HepG2 (cell line): ENCODE results near the gene ELL. TPM values are rescaled to one million over a fixed set of nuclear protein-coding genes. Genes with fewer than 3 reads are reported as not detected.

Experiments
- ATAC-seq: fragments of 200-7000 bp; cut with Tn5 transposase; 3 replicates; pipeline ENCODE4 v1.9.1; 2020; ENCODE audit warnings: mild to moderate bottlenecking, moderate library complexity
- BruUV-seq: library from RNA; stranded (reverse); fragments of 400-500 nt; replicated peaks from 2 replicates; lab custom pipeline; 2021; lab: Mats Ljungman, UMichigan
- CTCF ChIA-PET: fragments of 300-600 bp; formaldehyde crosslinking; extraction: SDS; loops from one replicate; lab custom pipeline; 2021; ENCODE audit warnings: low total read pairs, inconsistent platforms, low intra/inter-chr PET ratio; lab: Yijun Ruan, JAX
- POLR2A ChIA-PET: fragments of 350-600 bp; sonication (Branson Sonifier 250); formaldehyde crosslinking; loops from one replicate; lab custom pipeline; 2020; ENCODE audit warnings: antibody characterized with exemption, inconsistent platforms; lab: Yijun Ruan, JAX
- DNase-seq: peaks from one replicate; pipeline ENCODE4 v3.0.0-alpha.2; 2015; ENCODE audit warnings: low spot score
- FAIRE-seq: peaks from 3 replicates; lab custom pipeline; 2011; peaks lifted over from hg19 to GRCh38; lab: Jason Lieb, UNC
- H2AFZ ChIP-seq: one replicate; pipeline ENCODE4 v1.6.1; 2011; ENCODE audit warnings: low read length, inconsistent platforms
- H3K27ac ChIP-seq: fragments of 300-600 bp; 3 replicates; pipeline ENCODE4 v1.8.0; 2011; ENCODE audit warnings: mixed run types, mild to moderate bottlenecking, mixed read lengths, low read length, inconsistent platforms; ENCODE audit not compliant: insufficient read depth; ENCODE audit errors: extremely low read length
- H3K27me3 ChIP-seq, 2 experiments: fragments of 200-600 bp in 1 of 2; 2 replicates in 1 of 2; 3 replicates in 1 of 2; pipeline versions ENCODE4 v1.6.0 to v1.8.0; 2011; ENCODE audit warnings: low read length in 2 of 2, mild to moderate bottlenecking in 2 of 2, moderate library complexity in 2 of 2, inconsistent platforms in 1 of 2; ENCODE audit not compliant: insufficient read depth in 2 of 2, control insufficient read depth in 1 of 2
- H3K36me3 ChIP-seq, 2 experiments: fragments of 200-600 bp in 1 of 2; replicated peaks in 1 of 2; 2 replicates in 1 of 2; 3 replicates in 1 of 2; pipeline versions ENCODE4 v1.5.1 to v1.8.0; 2011; ENCODE audit warnings: low read length in 2 of 2, inconsistent platforms in 1 of 2; ENCODE audit not compliant: insufficient read depth in 2 of 2, control insufficient read depth in 1 of 2
- H3K4me1 ChIP-seq: 2 replicates; pipeline ENCODE4 v1.5.1; 2012; ENCODE audit warnings: low read length, inconsistent platforms; ENCODE audit not compliant: insufficient read depth
- H3K4me2 ChIP-seq: 2 replicates; pipeline ENCODE4 v1.6.0; 2011; ENCODE audit warnings: low read depth, low read length, inconsistent platforms
- H3K4me3 ChIP-seq, 3 experiments: fragments of 200-600 bp in 1 of 3; sonication (generic), shearing (Covaris generic) in 1 of 3; replicated peaks in 1 of 3; 2 replicates each; pipeline ENCODE4 v1.5.1; 2011 to 2016; ENCODE audit warnings: low read length in 3 of 3, inconsistent platforms in 2 of 3, low read depth in 2 of 3, mild to moderate bottlenecking in 2 of 3, control low read depth in 1 of 3, mixed read lengths in 1 of 3; ENCODE audit not compliant: insufficient read depth in 1 of 3
- H3K79me2 ChIP-seq: one replicate; pipeline ENCODE4 v1.6.1; 2011; ENCODE audit warnings: low read length, inconsistent platforms; ENCODE audit not compliant: insufficient read depth
- H3K9ac ChIP-seq: 2 replicates; pipeline ENCODE4 v1.6.0; 2011; ENCODE audit warnings: mild to moderate bottlenecking, low read depth, low read length, inconsistent platforms; ENCODE audit not compliant: insufficient read depth
- H3K9me3 ChIP-seq: 2 replicates; pipeline ENCODE4 v1.5.1; 2012; ENCODE audit warnings: mild to moderate bottlenecking, low read length
- H4K20me1 ChIP-seq: 2 replicates; pipeline ENCODE4 v1.6.0; 2011; ENCODE audit warnings: inconsistent platforms, mild to moderate bottlenecking, low read length, moderate library complexity; ENCODE audit not compliant: insufficient read depth
- DR1 ChIP-seq: sonication (generic); formaldehyde crosslinking; IDR thresholded peaks from 2 replicates; pipeline ENCODE4 v1.8.0; 2021; ENCODE audit warnings: mild to moderate bottlenecking, missing genetic modification reagents, inconsistent platforms
- KDM5A ChIP-seq: fragments of 200-600 bp; sonication (generic); IDR thresholded peaks from 2 replicates; pipeline ENCODE4 v1.7.0; 2018; ENCODE audit warnings: antibody characterized with exemption, mild to moderate bottlenecking, low read length, borderline replicate concordance
- NCOA1 ChIP-seq: sonication (generic); formaldehyde crosslinking; IDR thresholded peaks from 2 replicates; pipeline ENCODE4 v1.9.0; 2021; ENCODE audit warnings: missing genetic modification reagents
- RFX3 ChIP-seq: IDR thresholded peaks from 2 replicates; pipeline ENCODE4 v1.6.1; 2016; ENCODE audit warnings: missing biosample characterization, missing genetic modification reagents
- SAP130 ChIP-seq: IDR thresholded peaks from 2 replicates; pipeline ENCODE4 v1.6.1; 2016; ENCODE audit warnings: low read depth
- SP2 ChIP-seq: sonication (generic); formaldehyde crosslinking; IDR thresholded peaks from 2 replicates; pipeline ENCODE4 v1.5.1; 2020; ENCODE audit warnings: mild to moderate bottlenecking, missing genetic modification reagents
- TRAFD1 ChIP-seq: sonication (generic); formaldehyde crosslinking; IDR thresholded peaks from 2 replicates; pipeline ENCODE4 v1.5.1; 2020; ENCODE audit warnings: missing genetic modification reagents, mild to moderate bottlenecking, borderline replicate concordance
- ZBTB2 ChIP-seq: sonication (generic); formaldehyde crosslinking; IDR thresholded peaks from 2 replicates; pipeline ENCODE4 v1.8.0; 2022; ENCODE audit warnings: low read depth, missing genetic modification reagents
- ZNF362 ChIP-seq: sonication (generic); formaldehyde crosslinking; IDR thresholded peaks from 2 replicates; pipeline ENCODE4 v1.4.0; 2020; ENCODE audit warnings: missing genetic modification reagents, mild to moderate bottlenecking, borderline replicate concordance
- ZSCAN9 ChIP-seq: IDR thresholded peaks from 2 replicates; pipeline ENCODE4 v1.6.1; 2016; ENCODE audit warnings: borderline replicate concordance
- WGBS: methylation state at CpG from one replicate; pipeline ENCODE4 v1.1.6; 2017; ENCODE audit warnings: low lambda C conversion rate; 5-methylcytosine and 5-hydroxymethylcytosine counted together
- in situ Hi-C: cut with HindIII; loops from 2 replicates; pipeline ENCODE4 v1.10.0; 2017; ENCODE audit warnings: low pct_unique_long_range_greater_than_20kb; ENCODE audit not compliant: extremely low pct_ligation_motif_present
- intact Hi-C: fragments of 100-400 bp; cut with micrococcal nuclease; formaldehyde crosslinking; loops from one replicate; pipeline ENCODE4 v1.10.0; 2022; ENCODE audit not compliant: unreplicated experiment
- polyA plus RNA-seq, 8 experiments: library from polyadenylated mRNA; depleted of rRNA in 3 of 8; stranded (reverse) in 7 of 8; unstranded in 1 of 8; fragments of >200 nt; fragmentation: Illumina TruSeq in 4 of 8; extraction: Trizol in 4 of 8; gene quantifications; 2 replicates each; pipeline versions ENCODE4 v1.2.1 to v1.2.3, GENCODE V29; 2011 to 2016; ENCODE audit warnings: low read depth in 4 of 8, missing spikeins in 1 of 8, mixed read lengths in 1 of 8; ENCODE audit not compliant: insufficient read depth in 1 of 8
- total RNA-seq, 5 experiments: library from RNA; depleted of rRNA; stranded (reverse); fragments of >200 nt; fragmentation: Illumina TruSeq; extraction: Trizol; gene quantifications; 2 replicates each; pipeline ENCODE4 v1.2.3, GENCODE V29; 2016; ENCODE audit warnings: low read depth in 1 of 5
- TF ChIP-seq, protein P1 (sequence below): sonication (generic); formaldehyde crosslinking; IDR thresholded peaks from 2 replicates; pipeline ENCODE4 v1.5.1; 2020; ENCODE audit warnings: missing genetic modification reagents, mild to moderate bottlenecking, borderline replicate concordance
- TF ChIP-seq, protein P2 (sequence below): sonication (generic); formaldehyde crosslinking; IDR thresholded peaks from 2 replicates; pipeline ENCODE4 v1.5.0; 2020; ENCODE audit warnings: mild to moderate bottlenecking, missing genetic modification reagents

ELL gene
- total and polyA plus RNA-seq, 2 of the 13 experiments (the other 11 are each of a cell fraction or from before 2014, with no cell fraction given) = 3.7 to 5.4 TPM

- TF ChIP-seq SAP130 (CRISPR knock-in tag) = no peak
- TF ChIP-seq ZBTB2 (CRISPR knock-in tag) = no peak
- no peak for TF ChIP-seq RFX3 (CRISPR knock-in tag)
- no peak for TF ChIP-seq KDM5A
- TF ChIP-seq, protein P1, sequence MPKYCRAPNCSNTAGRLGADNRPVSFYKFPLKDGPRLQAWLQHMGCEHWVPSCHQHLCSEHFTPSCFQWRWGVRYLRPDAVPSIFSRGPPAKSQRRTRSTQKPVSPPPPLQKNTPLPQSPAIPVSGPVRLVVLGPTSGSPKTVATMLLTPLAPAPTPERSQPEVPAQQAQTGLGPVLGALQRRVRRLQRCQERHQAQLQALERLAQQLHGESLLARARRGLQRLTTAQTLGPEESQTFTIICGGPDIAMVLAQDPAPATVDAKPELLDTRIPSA (CRISPR knock-in tag) = no peak
- TF ChIP-seq NCOA1 (CRISPR knock-in tag) = no peak
- no peak for TF ChIP-seq ZSCAN9 (CRISPR knock-in tag)
- no peak for TF ChIP-seq SP2 (CRISPR knock-in tag)
- TF ChIP-seq DR1 (CRISPR knock-in tag) = no peak
- peak; percentile 10; the same call in 1 of the 2 replicates for TF ChIP-seq ZNF362
- no peak for TF ChIP-seq TRAFD1 (CRISPR knock-in tag)
- TF ChIP-seq, protein P2, sequence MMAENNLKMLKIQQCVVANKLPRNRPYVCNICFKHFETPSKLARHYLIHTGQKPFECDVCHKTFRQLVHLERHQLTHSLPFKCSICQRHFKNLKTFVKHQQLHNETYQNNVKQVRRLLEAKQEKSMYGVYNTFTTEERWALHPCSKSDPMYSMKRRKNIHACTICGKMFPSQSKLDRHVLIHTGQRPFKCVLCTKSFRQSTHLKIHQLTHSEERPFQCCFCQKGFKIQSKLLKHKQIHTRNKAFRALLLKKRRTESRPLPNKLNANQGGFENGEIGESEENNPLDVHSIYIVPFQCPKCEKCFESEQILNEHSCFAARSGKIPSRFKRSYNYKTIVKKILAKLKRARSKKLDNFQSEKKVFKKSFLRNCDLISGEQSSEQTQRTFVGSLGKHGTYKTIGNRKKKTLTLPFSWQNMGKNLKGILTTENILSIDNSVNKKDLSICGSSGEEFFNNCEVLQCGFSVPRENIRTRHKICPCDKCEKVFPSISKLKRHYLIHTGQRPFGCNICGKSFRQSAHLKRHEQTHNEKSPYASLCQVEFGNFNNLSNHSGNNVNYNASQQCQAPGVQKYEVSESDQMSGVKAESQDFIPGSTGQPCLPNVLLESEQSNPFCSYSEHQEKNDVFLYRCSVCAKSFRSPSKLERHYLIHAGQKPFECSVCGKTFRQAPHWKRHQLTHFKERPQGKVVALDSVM = peak; percentile 89
- Histone ChIP-seq H3K4me3 (no peak overlapping the region), H3K36me3 (no peaks in the 10 kb centered on the region), H3K27me3 (no peaks in the 10 kb centered on the region), H3K9me3 (no peaks in the 10 kb centered on the region), H3K4me2 (peak overlapping the region; percentile 38), H3K27ac (no peak overlapping the region), H4K20me1 (no peaks in the 10 kb centered on the region), H2AFZ (peak overlapping the region; percentile 70), H3K4me1 (peaks cover 45% of the 10 kb centered on the region), H3K9ac (0 out of 2 replicates have a peak overlapping the region, but pooled peaks have one; percentile 8), H3K79me2 (no peaks in the 10 kb centered on the region)
- in situ Hi-C loops = no loop called here
- ChIA-PET CTCF (no interaction called here), POLR2A (interaction anchor here (0.7 to 1.6 kb wide), 3 partner anchors 20 to 618 kb away, joined by 3 to 8 read pairs (median 4); partner anchors contain the start of genes MEF2B and UBA52)
- WGBS = 5% methylated on average over 6 of the region's 6 CpGs
- DNase-seq (no peak), FAIRE-seq (no peak), ATAC-seq (peak; percentile 58)
- intact Hi-C loops = no loop called here
- BruUV-seq = no TSS peak
Observed at GRCh38 chr19:18551631-18552030, 29.8 kb upstream of the ELL start.
